Prostate gland (tissue), 2 donors: ENCODE data around the gene LILRA1.

Experiments used
- CTCF ChIP-seq, 4 experiments: fragments of 200-600 bp in 2 of 4; fragments of 450-650 bp in 2 of 4; sonication (generic) in 2 of 4; IDR thresholded peaks; 1 replicate in 3 of 4; 2 replicates in 1 of 4; pipeline ENCODE4 v1.5.1; 2016 to 2019; ENCODE audit warnings: antibody characterized with exemption in 4 of 4, mild to moderate bottlenecking in 2 of 4, moderate library complexity in 2 of 4
- POLR2AphosphoS5 ChIP-seq: sonication (generic); formaldehyde crosslinking; IDR thresholded peaks from one replicate; pipeline ENCODE4 v1.6.1; 2017; ENCODE audit warnings: antibody characterized with exemption

- TF ChIP-seq CTCF (IDR thresholded peaks at IDR 0.05) = no peak
- no peak for TF ChIP-seq POLR2AphosphoS5
Measured at GRCh38 chr19:54646331-54646841, 53.0 kb downstream of the LILRA1 start.
